Astrocyte (in vitro differentiated cells and primary cell): Measurements from ENCODE around the gene HOXA2.

Experiments used
- EZH2 ChIP-seq: IDR thresholded peaks from 2 replicates; pipeline ENCODE4 v1.6.1; 2012; ENCODE audit warnings: mild to moderate bottlenecking, low read length, inconsistent platforms; ENCODE audit not compliant: insufficient read depth
- TF ChIP-seq, protein P1 (sequence below): IDR thresholded peaks from 2 replicates; pipeline ENCODE4 v1.5.1; 2011; ENCODE audit warnings: low read depth, mild to moderate bottlenecking, inconsistent platforms, low read length, moderate library complexity; ENCODE audit not compliant: insufficient read depth

DNA sequence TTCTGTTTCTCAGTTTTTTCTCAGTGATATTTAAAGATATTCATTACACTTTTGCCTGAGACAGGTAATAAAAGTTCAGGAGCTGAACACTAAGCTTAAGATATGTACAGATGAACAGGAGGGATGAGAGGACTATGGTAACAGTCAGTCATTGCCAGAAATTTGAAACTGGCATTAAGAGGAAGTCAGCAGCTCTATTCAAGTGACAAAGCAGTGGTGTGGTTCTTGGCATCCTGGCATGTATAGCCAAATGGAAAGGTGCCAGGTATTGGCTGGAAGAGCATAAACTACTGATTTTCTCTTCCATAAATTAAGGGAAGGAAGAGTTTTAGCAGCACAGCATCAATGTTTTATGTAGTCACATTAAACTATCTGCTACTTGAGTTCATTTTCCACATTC lies 29.4 kb downstream of the HOXA2 start:
- TF ChIP-seq, protein P1, sequence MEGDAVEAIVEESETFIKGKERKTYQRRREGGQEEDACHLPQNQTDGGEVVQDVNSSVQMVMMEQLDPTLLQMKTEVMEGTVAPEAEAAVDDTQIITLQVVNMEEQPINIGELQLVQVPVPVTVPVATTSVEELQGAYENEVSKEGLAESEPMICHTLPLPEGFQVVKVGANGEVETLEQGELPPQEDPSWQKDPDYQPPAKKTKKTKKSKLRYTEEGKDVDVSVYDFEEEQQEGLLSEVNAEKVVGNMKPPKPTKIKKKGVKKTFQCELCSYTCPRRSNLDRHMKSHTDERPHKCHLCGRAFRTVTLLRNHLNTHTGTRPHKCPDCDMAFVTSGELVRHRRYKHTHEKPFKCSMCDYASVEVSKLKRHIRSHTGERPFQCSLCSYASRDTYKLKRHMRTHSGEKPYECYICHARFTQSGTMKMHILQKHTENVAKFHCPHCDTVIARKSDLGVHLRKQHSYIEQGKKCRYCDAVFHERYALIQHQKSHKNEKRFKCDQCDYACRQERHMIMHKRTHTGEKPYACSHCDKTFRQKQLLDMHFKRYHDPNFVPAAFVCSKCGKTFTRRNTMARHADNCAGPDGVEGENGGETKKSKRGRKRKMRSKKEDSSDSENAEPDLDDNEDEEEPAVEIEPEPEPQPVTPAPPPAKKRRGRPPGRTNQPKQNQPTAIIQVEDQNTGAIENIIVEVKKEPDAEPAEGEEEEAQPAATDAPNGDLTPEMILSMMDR: no peak
- no peak for TF ChIP-seq EZH2
